HG03432 (cell line): ENCODE results near the gene GPR150.

Experiments used
- ATAC-seq: cut with Tn5 transposase; IDR thresholded peaks from one replicate; pipeline ENCODE4 v1.9.1; 2021; ENCODE audit warnings: mild to moderate bottlenecking, moderate library complexity; ENCODE audit not compliant: unreplicated experiment

GPR150 gene

DNA sequence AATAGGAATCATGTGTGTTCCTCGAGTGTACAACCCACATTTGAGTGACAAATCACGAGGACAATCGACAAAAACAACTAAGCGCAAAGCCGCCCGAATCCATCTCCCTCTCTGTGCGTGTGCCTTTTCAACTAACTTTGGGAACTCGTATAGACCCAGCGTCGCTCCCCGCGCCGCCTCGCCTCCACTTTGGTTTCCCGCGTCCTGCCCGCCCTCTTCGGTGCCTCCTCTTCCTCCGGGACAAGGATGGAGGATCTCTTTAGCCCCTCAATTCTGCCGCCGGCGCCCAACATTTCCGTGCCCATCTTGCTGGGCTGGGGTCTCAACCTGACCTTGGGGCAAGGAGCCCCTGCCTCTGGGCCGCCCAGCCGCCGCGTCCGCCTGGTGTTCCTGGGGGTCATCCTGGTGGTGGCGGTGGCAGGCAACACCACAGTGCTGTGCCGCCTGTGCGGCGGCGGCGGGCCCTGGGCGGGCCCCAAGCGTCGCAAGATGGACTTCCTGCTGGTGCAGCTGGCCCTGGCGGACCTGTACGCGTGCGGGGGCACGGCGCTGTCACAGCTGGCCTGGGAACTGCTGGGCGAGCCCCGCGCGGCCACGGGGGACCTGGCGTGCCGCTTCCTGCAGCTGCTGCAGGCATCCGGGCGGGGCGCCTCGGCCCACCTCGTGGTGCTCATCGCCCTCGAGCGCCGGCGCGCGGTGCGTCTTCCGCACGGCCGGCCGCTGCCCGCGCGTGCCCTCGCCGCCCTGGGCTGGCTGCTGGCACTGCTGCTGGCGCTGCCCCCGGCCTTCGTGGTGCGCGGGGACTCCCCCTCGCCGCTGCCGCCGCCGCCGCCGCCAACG lies at the start of gene GPR150:
GPR150 (plus strand) TSS at position 58 of the 840 bp plus-strand sequence; CDS start at position 247, 189 bp downstream.
- ATAC-seq = peak; percentile 71

DNA sequence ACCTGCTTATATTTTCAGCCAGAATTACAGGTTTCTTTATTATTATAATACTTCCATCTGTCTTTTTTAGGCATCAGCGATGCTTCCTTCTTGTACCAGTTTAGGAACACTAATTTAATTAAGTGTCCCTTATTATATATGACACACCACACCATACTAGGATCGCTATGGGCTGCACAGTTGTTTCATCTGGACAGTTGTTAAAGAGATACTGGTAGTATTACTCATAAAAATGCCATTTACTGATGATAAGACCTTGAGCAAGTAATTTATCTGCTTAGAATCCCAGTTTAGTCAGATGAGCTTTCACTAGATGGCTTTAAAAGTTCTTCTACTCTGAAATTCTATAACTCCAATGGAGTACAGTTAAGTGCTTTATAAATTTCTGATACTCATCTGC lies 47.9 kb upstream of the GPR150 start:
- no peak for ATAC-seq

DNA sequence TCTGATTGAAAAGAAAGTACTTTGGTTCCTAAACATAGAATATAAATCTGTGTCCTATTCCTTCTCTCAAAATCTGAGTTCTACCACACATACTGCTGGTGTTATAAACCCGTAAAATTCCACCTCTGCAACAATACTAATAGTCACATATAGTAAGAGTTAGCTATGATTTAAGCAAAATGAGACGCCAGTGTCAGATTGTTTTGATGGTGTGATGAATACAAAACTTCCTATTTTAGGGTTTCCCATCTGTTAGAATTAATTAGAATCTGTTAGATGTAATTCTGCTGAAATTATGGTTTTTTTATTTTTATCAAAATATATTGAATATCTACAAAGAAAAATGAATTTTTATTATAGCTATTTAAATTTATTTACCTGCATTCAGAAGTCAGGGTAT lies 38.3 kb upstream of the GPR150 start:
- no peak for ATAC-seq

DNA sequence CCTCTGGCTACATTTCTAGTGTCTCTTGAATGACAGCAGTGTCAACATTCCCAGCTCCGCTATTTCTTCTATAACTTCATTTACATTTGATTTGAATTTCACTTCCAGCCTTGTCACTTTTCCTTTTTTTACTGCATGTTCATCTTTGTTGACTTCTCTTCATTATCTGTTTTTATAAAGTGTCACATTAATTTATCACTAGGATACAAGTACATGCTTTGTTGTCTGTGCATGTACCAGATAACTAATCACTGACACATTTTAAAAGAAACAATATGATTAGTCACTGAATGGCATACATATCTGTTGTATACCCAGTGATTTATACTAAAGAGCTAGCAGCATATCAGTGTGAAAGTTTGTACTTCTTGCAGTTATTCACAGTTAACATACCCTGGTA lies 35.9 kb upstream of the GPR150 start:
- ATAC-seq = no peak

DNA sequence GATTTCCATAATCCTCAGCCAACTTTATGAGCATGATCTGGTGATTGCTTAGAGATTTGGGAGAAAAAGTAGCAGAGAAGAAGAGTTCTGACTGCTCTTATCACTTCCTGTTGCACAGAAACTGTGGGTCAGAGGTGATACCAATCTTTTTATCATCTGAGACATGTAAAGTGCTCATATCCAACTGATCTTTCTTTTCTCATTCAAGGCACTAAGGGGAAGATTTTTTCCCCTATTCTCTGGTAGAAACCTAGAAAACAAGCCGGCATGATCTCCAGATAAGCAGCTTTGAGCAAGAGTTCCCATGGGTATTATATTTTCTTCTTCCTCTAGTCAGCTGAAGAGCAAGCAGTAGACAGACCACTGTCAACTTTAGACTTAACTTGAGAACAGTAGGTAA lies 29.0 kb upstream of the GPR150 start:
- no peak for ATAC-seq

DNA sequence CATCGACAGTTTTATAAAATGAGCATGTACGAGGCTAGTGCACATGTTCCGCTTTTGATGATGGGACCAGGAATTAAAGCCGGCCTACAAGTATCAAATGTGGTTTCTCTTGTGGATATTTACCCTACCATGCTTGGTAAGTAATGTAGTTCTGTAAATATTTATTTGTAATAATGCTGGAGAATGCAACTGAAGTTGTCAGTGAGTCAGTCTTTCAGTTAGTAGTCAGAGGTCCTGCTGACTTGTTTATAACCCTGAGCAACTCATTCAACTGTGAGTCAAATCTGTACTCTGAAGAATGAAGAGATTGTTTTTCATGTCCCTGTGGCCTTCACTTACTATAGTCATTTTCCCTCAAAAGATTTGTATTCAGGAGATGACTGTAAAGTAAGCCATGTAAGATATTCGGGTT lies 28.4 kb upstream of the GPR150 start:
- ATAC-seq = peak; percentile 95

DNA sequence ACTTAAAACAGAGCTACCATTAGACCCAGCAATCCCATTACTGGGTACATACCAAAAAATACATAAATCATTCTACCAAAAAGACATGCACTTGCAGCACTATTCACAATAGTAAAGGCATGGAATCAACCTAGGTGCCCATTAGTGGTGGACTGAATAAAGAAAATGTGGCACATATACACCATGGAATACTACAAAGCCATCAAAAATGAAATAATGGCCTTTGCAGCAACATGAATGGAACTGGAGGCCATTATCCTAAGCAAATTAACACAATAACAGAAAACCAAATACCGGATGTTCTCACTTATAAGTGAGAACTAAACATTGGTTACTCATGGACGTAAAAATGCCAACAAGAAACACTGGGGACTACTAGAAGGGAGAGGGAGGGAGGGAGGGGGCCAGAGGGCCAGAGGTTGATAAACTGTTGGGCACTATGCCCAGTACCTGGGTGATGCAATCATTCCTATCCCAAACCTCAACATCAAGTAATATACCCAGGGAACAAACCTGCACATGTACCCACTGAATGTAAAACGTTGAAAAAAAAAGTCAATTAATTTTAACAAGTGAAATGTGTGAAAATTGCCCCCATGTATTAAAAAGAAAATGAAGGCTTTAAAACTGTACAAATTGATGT lies 24.5 kb upstream of the GPR150 start:
- no peak for ATAC-seq

DNA sequence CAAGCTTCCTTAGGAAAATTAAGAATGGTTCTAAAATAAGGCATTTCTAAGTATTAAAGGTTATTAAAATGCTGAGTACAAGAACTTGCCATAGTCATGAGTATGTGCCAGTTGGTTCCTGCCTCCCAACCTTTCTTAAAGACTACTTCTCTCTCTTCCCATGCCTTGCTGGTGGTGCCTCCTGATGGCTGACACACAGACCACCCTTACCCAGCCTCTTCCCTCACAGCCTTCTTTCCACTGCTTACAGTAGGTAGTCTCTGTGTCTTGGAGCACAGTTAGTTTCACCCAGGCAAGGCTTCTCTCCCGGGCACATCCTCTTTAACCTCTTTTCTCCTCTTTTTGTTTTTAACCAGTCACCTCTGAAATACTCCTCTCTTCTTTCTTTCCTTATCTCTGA lies 20.6 kb upstream of the GPR150 start:
- no peak for ATAC-seq

DNA sequence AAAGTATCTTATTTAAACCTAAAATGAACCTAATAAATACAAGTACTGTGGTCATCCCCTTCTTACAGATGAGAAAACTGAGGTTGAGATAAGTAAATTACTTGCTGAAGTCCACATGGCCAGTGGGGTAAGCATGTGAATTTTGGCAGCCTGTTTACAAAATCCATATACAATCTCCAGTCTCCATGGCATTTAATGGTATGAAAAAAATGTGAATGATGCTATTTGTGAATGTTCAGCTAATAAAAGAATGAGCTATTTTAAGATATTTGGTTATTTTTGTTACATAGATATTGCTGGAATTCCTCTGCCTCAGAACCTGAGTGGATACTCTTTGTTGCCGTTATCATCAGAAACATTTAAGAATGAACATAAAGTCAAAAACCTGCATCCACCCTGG lies 19.3 kb upstream of the GPR150 start:
- no peak for ATAC-seq

DNA sequence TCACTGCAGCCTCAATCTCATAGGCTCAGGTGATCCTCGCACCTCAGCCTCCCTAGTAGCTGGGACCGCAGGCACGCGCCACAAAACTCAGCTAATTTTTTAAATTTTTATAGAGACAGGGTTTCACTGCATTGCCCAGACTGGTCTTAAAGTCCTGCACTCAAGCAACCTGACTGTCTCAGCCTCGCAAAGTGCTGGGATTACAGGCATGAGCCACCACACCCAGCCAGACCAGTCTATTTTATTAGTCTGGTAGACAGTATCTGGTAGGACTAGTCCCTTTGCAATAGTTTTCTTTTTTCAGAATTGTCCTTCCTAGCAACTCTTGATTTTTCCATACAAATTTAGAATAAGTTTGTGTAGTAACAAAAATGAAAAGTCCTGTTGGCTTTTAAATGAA lies 14.1 kb upstream of the GPR150 start:
- ATAC-seq = no peak

DNA sequence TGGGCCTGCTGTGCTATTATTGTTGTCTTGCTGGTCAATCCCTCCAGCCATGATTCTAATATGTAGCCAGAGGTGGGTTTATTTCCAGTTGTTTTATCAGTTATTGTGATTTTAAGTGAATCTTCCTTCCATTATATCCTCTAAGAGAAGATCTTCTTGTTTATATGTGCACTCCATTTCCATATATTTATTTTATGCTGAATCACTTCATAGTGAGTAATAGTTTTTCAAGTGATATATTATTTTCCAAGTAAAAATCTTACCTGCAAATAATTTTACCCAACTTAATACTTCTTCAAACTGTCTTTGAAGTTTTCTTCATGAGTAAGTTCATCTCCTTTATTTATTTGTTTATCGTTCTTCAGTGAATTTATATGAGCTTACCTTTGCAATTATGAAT lies 13.5 kb upstream of the GPR150 start:
- ATAC-seq = no peak

DNA sequence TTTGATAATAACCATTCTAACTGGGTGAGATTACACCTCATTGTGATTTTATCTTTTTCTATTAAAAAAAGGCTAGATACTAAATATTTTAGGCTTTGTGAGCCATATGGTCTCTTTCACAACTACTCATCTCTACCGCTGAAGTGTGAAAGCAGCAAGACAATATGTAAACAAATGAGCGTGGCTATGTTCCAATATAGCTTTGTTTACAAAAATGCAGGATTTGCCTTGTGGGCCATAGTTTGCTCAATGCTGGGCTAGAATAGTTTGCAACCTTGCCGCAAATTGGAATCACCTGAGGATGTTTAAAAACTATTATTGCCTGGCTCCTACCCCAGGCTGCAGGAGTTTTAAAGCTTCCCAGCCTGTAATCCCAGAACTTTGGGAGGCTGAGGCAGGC lies 10.2 kb upstream of the GPR150 start:
- ATAC-seq = no peak

DNA sequence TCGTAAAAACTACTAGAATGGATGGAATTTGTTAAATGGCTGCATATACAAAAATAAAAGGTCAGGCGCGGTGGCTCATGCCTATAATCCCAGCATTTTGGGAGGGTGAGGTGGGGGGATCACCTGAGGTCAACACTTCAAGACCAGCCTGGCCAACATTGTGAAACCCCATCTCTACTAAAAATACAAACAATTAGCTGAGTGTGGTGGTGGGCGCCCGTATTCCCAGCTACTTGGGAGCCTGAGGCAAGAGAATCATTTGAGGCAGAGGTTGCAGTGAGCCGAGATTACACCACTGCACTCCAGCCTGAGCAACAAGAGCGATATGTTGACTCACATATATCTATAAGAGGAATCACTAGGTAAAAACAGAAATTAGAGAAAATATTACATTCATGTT lies 9.3 kb upstream of the GPR150 start:
- ATAC-seq = no peak

DNA sequence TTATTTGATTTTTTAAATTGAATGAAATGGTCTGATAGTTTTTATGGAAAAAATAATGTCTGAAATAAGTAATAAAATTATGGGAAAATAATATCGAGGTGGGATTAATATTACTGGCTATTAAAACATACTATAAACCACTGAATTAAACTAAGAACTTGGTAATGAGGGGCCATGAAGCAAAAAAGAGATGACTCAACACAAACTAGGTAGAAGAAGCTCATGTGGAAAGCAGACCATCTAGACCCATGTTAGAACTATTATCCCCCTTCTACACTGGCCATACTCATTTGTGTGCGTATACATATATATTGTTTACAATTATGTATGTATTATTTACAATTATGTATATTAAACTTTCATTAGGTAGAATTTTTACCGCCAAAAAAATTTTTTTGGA lies 8.5 kb upstream of the GPR150 start:
- ATAC-seq = no peak

DNA sequence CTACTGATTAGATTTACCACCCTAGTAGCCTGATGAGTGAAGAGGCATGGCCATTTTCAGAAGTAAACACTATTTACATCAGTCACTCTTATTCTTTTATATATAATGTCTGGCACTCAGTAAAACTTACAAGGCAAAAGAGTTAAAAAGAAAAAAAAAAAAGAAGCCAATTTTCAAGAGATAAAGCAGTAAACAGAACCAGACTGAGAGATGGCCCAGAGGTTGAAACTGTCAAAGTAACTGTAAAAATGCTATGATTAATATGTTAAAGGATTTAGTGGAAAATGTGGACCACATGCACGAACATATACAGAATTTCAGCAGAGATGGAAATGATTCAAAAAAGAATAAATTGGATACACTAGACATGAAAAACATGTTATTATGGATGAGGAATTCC lies 6.4 kb upstream of the GPR150 start:
- ATAC-seq = no peak

DNA sequence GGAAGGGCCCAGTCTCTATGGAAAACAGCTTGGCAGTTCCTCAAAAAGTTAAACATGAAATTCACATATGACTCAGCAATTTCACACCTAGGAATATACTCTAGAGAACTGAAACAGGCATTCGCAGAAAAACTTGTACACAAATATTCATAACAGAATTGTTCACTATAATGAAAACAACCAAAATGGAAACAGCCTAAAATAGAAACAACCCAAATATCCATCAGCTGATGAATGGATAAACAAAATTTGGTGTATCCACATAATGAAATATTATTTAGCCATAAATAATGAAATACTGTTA lies 4.8 kb upstream of the GPR150 start:
- peak; percentile 51 for ATAC-seq

DNA sequence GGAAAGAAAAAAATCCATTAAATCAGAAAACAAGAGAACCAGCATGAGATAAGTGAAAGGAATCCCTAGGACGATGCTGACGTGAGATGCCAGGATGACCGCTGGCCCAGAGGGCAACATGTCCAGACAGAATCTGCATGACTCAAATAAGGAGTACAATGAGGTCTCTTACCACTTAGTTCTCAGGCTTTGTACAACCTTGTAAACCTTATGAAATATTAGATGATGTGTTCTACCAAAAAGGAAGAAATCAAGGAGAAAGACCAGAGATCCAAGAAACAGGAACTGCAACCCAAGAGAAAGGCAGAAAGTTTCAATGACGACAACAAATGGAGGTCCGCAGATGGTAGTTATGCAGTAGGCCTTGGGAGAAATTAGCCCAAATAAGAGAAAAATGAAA lies 2.8 kb upstream of the GPR150 start:
- no peak for ATAC-seq

DNA sequence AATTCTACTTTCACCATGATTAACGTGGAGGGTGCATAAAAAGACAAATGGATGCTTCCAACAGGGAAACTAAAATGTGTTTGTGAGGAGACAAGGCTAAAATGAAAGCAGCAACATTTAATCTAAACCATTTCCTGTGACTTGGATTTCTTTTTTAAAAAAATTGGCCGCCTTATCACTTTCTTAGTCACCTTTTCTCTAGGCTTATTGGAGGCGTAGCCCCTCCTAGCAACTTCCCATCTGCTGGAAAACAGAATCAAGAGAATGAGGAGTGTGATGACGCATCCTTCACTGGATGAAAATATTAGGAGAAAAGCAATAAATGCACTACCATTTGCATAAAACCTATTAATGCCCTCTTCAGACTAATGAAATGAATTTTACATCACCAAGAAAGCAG lies 791 bp upstream of the GPR150 start:
- no peak for ATAC-seq

DNA sequence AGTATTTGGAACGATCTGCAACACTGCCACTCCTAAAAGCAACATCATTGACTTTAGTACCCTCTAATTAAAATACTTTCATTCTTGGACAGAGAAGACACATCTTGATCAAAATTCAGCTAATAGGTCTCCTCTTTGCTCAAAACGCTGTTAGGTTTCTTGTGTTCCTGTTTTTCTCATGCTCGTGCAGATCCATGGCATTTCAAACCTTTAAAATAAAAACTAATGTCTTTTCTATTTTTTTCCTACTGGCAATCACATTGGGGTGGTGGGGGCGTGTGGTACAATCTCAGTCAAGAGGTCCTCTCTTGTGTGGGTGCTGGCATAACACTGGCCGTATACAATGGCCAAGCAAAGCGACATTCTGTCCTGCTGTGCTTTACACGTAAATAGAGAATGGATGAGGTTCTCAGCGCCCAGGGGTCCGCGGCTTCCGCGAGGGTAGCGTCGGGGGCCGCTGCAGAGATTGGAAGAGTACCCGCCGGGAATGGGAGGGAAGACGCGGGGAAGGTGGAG lies 315 bp upstream of the GPR150 start:
- no peak for ATAC-seq

DNA sequence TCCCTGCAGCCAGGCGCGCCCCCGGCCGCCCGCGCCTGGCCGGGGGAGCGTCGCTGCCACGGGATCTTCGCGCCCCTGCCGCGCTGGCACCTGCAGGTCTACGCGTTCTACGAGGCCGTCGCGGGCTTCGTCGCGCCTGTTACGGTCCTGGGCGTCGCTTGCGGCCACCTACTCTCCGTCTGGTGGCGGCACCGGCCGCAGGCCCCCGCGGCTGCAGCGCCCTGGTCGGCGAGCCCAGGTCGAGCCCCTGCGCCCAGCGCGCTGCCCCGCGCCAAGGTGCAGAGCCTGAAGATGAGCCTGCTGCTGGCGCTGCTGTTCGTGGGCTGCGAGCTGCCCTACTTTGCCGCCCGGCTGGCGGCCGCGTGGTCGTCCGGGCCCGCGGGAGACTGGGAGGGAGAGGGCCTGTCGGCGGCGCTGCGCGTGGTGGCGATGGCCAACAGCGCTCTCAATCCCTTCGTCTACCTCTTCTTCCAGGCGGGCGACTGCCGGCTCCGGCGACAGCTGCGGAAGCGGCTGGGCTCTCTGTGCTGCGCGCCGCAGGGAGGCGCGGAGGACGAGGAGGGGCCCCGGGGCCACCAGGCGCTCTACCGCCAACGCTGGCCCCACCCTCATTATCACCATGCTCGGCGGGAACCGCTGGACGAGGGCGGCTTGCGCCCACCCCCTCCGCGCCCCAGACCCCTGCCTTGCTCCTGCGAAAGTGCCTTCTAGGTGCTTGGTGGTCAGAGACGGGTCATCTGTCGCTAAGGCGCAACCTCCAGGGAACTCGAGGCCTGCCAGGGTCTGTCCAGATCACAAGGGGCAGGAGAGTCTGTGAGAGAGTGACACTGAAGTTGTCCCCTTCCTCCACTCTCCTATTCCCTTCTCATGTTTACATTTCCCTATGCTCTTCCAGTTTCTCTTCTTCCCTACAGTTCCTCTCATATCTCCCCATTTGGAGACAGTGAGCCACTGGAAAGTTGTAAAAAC lies 1.3 kb downstream of the GPR150 start:
- peak; percentile 57 for ATAC-seq

DNA sequence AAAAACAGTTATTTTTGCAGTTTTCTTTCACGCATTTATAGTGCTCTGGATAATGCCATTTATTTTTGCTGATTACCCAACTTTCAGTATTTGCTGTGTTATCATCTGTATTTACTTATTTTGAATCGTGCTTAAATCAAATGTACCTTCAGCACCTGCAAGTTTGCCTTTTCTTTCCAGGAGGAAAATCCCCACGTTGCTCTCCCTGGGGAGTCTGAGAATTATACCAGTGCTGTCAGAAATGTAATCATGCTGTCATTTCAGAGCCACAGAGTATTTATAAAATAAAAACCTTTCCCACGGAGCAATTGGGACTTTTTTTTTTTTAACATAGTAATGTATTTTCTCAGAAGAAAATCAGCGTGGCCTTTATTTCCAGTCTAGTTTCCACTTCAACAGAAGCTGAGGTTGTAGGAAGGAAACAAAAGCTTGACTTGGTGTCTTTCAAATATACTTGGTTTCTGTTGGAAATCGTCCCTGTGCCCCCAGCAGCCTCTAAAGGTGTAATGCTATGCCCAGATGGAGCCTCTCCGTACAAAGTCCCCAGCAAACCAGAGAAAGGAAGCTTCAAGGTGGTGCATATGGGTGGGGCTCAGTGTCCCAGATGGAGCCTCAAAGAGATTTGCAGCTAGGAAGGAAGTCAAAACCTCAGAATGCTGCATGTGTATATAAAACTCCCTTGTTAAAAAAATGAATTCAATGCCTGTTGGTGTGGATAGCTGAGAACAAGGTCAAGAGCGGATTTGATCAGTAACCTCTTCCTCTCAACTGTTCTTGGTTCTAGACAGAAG lies 2.1 kb downstream of the GPR150 start:
- ATAC-seq = no peak
